ENCODE results near the gene PINLYP.
"Not testable (repeated sequence)": the region's sequence is repeated elsewhere in the genome, so short reads cannot be mapped to it uniquely, and the experiment has no call there.

PINLYP gene

GRCh38 chr19:43582495-43582894, 6.9 kb downstream of the PINLYP start:
- TF ChIP-seq CTCF (conservative IDR thresholded peaks at IDR 0.05; ENCODE audit: low read depth, low read length) = no peak
- no peak for DNase-seq (ENCODE audit: low read depth)
- H3K4me3 ChIP-seq (ENCODE audit: low read length) = no peak overlapping the region

- no peak overlapping the region for H3K4me3 ChIP-seq (ENCODE audit: low read length)
- no peak for DNase-seq (ENCODE audit: low read depth)
- no peak for TF ChIP-seq CTCF (conservative IDR thresholded peaks at IDR 0.05; ENCODE audit: low read depth, low read length)
These were observed 8.9 kb downstream of the PINLYP start for GRCh38 chr19:43584484-43584883.

GRCh38 chr19:43586346-43586745, 10.7 kb downstream of the PINLYP start:
- no peak overlapping the region for H3K4me3 ChIP-seq (ENCODE audit: low read length)
- DNase-seq (ENCODE audit: low read depth) = no peak
- TF ChIP-seq CTCF (conservative IDR thresholded peaks at IDR 0.05; ENCODE audit: low read depth, low read length) = no peak

- H3K4me3 ChIP-seq (ENCODE audit: low read length); DNase-seq (ENCODE audit: low read depth): not testable (repeated sequence)
These were observed 11.4 kb downstream of the PINLYP start for GRCh38 chr19:43587029-43587428.

- TF ChIP-seq CTCF (conservative IDR thresholded peaks at IDR 0.05; ENCODE audit: low read depth, low read length) = no peak
- no peak overlapping the region for H3K4me3 ChIP-seq (ENCODE audit: low read length)
- DNase-seq (ENCODE audit: low read depth) = no peak
These were observed 13.7 kb downstream of the PINLYP start for GRCh38 chr19:43589277-43589676.

GRCh38 chr19:43589678-43590077, 14.1 kb downstream of the PINLYP start:
- TF ChIP-seq CTCF (conservative IDR thresholded peaks at IDR 0.05; ENCODE audit: low read depth, low read length) = no peak
- DNase-seq (ENCODE audit: low read depth) = no peak

GRCh38 chr19:43591904-43592772, 16.5 kb downstream of the PINLYP start:
- no peak for TF ChIP-seq CTCF (conservative IDR thresholded peaks at IDR 0.05; ENCODE audit: low read depth, low read length)
- no peak for DNase-seq (ENCODE audit: low read depth)
- no peak overlapping the region for H3K4me3 ChIP-seq (ENCODE audit: low read length)

More at GRCh38 chr19:43589678-43590077, 14.1 kb downstream of the PINLYP start:
- H3K4me3 ChIP-seq (ENCODE audit: low read length) = no peak overlapping the region
